DMS53 treated with DMSO at 0.1 percent for 48 hours (cell line): ENCODE data around the gene DCAF6.

Source experiments
- DNase-seq: peaks from one replicate; lab custom pipeline; 2025; ENCODE audit not compliant: unreplicated experiment; lab: John Stamatoyannopoulos, UW

DCAF6 gene

DNA sequence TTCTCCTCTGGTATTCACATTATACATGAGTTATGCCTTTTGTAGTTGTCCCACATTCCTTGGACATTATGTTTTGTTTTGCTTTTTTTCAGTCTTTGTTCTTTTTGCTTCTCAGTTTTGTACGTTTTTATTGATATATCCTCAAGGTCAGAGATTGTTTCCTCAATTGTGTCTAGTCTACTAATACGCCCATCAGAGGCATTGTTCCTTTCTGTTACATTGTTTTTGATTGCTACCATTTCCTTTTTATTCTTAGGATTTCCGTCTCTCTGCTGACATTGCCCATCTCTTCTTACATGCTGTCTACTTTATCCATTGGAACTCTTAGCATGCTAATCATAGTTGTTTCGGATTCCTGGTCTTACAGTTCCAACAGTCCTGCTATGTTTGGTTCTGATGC is 28.2 kb downstream of the DCAF6 start:
- no peak for DNase-seq

DNA sequence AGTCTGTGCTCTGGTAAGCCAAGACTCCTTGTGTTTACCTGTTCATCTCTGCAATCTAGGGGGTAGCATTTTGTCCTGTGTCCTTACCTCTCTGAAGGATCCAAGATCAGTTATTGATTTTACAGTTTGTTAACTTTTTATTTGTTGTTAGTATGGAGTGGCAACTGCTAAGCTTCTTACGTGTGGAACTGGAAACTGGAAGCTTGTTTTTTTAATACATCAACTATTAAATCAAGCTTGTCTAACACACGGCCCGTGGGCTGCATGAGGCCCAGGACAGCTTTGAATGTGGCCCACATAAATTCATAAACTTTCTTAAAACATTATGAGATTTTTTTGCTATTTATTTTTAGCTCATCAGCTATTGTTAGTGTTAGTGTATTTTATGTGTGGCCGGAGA is 29.6 kb downstream of the DCAF6 start:
- no peak for DNase-seq

DNA sequence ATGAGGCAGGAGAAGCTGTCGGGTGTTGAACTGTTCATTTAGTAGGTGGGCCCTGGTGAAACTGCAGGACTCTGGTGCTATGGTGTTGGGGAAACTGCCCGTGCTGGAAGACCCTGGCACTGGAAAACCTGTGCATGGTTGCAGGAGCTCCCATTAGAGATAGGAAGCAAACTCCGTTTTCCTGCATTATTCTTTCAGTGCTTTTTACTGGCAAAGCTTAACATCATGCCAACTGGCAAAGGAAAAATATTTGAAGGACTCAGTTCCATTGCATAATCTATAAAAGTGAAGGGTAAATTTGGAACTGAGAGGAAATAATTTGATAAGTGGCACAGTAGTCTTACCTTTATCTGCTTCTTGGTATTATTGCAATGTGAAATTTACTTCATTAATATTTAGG is 32.1 kb downstream of the DCAF6 start:
- DNase-seq: no peak

DNA sequence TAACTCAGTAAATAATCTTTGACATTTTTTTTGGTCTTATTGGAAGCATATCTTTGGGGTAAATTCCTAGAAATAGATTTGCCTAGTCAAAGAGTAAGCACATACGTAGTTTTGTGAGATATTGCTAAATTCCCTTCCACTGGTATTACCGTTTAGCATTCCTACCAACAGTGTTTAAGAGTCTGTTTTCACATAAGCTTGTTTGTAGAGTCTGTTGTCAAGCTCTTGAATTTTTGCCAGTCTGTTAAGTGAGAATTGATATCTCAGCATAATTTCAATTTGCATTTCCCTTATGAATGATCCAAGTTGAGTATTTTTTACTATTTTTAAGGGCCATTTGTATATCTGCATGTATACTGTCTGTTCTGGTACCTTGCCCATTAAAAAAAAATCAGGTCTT is 37.3 kb downstream of the DCAF6 start:
- no peak for DNase-seq

DNA sequence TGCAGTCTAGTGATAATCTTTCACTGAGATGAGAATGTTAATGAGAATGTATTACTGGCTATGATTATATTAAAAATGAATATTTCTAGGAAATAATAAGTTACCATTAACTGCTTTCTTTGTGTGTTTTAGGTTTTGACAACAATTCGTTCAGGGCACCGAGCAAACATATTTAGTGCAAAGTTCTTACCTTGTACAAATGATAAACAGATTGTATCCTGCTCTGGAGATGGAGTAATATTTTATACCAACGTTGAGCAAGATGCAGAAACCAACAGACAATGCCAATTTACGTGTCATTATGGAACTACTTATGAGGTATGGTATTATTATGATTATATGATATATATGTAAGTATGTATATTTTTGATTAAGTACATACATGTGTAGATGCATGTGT is 38.2 kb downstream of the DCAF6 start:
- DNase-seq: no peak

DNA sequence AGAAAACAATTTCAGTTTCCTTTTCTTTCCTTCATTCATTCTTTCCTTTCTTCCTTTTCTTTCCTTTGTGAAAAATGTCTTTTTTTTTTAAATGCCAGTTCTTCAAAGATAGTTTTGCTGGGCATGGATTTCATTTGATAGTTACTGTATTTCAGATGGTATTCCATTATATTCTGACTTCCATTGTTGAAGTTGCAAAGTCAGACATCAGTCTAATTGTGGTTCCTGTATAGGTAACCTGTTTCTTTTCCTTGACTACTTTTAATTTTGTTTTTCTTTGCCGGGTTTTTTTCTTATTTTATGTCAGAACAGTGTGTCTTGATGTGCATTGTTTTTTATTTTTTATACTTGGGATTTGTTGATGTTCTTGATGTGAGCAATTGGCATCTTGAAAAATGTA is 40.8 kb downstream of the DCAF6 start:
- DNase-seq: no peak

DNA sequence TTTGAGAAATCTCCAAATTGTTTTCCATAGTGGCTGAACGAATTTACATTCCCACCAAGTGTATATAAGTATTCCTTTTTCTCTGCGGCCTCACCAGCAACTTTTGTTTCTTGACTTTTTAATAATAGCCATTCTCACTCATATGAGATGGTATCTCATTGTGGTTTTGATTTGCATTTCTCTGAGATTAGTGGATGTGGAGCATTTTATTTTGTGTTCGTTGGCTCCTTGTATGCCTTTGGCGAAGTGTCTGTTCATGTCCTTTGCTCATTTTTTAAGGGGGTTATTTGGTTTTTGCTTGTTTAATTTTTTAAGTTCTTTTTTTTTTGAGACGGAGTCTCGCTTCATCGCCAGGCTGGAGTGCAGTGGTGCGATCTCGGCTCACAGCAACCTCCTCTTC is 45.5 kb downstream of the DCAF6 start:
- DNase-seq: no peak

DNA sequence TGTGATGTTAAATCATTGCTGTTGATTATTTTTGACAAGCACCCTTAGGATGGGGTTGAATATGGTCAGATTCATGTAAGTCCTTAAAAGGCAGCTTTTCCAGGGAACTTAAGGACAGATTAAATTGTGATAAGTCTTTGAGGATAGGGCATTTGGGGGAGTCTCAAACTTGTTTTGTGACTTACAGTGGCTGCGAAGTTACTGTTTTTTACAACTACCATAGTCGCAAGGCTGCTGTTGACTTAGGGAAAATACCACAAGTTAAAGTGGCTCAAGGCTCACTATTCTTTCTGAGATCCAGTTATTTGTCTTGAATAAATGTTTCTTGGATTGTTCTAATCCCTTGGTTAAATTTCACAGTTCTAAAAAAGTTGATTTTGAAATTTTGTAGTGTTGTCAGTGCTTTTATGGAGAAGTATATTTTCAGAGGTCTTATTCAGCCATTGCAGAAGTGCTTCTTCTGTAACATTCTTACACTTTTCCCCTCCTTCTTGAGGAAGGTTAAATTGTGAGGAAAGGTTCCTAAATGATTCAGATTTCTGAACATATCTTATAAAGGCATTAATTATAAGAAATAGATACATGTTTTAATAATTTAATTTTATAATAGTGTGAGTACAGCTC is 47.4 kb downstream of the DCAF6 start:
- DNase-seq: no peak

DNA sequence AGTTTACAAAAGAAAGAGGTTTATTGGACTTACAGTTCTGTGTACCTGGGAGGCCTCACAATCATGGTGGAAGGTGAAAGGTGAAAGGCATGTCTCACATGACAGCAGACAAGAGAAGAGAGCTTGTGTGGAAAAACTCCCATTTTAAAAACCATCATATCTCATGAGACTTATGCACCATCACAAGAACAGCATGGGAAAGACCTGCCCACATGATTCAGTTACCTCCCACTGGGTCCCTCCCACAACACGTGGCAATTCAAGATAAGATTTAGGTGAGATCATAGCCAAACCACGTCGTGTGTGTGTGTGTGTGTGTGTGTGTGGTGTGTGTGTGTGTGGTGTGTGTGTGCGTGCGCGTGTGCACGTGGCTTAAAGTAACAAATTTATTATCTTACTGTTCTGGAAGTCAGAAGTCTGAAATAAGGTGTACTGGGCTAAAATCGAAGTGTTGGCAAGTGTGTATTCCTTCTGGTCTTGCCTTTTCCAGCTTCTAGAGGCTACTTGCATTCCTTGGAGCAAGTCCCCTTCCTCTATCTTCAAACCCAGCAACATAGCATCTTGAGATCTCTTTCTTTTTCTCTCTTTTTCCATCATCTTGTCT is 48.5 kb downstream of the DCAF6 start:
- DNase-seq: no peak

DNA sequence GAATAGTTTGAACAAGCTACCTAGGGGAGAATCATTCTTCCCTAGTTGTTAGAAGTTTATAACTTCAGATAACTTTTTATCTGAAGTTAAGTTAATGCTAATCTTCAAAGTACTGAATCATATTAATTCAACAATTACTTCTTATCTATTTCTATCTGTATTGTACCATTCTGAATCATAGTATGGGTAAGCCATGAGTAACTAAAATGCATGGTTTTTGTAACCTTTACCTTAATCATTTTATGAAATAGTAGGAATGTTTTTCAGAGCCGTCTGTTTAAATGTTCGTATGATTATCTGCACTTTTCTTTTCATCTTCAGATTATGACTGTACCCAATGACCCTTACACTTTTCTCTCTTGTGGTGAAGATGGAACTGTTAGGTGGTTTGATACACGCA is 50.7 kb downstream of the DCAF6 start:
- DNase-seq: no peak

DNA sequence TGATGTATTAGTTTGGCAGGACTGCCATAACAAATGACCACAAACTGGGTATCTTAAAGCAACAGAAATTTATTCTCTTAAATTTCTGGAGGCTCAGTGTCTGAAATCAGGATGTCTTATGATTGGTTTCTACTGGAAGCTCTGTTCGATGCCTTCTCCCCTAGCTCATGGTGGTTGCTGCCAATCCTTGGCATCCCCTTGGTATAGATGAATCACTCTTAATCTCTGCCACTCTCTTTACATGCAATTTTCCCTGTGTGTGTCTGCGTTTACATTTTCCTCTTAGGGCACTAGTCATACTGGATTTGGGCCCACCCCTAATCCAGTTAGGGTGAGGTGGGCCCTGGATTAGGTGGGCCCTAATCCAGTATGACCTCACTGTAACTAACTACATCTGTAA is 55.1 kb downstream of the DCAF6 start:
- DNase-seq: no peak

DNA sequence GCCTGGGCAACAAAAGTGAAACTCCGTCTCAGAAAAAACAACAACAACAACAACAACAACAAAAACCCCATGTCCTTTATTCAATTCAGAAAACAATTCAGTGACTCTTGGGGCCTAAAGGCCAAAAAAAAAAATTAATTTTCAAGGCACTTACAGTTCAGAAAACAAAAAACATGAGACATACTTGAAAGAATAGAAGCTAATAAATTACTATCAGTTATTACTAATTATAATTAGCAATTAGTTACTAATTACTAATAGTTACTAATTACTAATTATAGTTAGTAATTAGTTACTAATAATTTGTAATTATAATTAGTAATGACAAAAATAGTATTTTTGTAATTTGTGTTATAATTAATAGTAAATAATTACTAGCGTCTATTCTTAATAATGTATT is 57.2 kb downstream of the DCAF6 start:
- no peak for DNase-seq

DNA sequence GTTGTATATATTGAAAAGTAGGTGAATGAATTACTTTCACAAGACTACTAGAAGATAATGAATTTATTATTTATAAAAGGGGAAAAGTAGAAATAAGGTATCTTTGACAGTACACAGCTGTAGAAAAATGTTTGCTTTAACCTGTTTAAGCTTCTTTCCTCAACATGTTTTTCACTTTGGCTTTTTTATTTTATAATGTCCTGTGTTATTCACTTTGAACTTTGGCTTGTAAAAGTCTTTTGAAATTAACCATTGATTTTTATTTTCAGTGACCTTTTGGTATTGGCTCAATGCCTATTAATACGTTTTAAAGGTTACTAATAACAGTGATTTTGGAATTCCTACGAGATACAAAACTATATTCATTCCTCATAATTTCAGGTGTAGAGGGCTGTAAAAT is 58.1 kb downstream of the DCAF6 start:
- DNase-seq: no peak

DNA sequence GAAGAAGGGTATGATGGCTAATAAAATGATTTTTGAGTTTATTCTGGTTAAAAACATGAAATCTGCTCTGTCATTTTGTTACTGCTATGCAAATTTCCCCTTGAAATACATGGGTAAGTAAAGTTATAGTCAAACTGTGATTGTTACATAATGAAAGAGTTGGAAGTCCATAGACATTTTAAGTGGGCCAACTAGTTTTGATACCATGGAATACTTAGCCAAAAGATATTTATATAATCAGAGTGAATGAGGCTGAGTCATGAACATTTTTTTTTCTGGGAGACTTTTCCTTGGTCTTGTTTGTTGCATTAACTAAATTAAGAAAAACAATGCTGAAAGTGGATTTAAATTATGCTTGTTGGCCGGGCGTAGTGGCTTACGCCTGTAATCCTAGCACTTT is 58.6 kb downstream of the DCAF6 start:
- no peak for DNase-seq

DNA sequence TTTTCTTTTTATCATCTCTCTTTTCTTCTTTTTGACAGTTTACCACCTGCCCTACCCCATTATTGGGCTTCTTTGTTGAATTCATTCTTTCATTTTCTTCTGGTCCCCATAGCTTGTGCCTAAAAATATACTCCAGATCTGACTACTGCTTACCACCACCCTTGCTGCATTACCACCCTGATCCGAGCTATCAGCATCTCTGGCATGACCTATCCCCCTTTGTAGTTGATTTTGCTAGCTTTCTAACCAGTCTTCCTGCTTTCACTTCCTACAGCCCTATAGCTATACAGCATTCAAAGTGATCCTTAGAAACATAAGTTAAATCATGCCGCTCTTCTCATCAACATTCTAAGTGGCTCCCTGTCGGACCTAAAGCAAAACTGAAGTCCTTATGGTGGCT is 59.8 kb downstream of the DCAF6 start:
- no peak for DNase-seq

DNA sequence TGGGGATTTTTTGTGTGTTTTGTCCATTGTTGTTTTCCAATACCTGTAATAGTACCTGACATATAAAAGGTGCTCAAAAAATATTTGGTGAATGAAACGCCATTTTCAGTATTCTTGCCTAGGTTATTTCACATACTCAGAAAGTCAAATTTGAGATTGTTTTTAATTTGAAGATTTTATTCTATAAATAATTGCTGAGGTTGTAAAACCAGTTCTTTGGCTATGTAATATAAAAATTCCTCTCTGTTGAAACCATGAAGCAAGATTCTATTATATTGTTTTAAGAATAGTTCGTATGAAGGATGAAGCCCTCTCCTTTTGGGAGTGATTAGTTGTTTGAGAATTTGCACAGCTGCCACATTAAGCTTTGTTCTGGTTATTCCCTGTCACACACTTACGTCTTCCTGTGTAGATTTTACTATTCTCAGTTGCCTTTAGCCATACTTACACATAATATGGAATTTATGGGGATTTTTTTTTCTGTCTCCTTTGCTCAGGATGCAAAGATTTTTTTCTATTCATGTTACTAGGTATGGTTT is 60.6 kb downstream of the DCAF6 start:
- no peak for DNase-seq

DNA sequence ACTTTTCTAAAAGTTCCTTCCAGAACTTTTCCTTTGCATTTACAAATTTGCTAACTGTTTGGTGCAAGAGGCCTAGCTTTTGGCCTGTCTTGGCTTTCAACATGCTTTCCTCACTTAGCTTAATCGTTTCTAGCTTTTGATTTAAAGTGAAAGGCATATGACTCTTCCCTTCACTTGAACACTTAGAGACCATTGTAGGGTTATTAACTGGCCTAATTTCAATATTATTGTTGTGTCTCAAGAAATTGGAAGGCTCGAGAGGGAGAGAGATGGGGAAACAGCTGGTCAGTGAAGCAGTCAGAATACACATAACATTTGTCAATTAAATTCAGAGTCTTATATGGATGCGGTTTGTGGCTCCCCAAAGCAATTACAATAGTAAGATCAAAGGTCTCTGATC is 63.4 kb downstream of the DCAF6 start:
- DNase-seq: no peak

DNA sequence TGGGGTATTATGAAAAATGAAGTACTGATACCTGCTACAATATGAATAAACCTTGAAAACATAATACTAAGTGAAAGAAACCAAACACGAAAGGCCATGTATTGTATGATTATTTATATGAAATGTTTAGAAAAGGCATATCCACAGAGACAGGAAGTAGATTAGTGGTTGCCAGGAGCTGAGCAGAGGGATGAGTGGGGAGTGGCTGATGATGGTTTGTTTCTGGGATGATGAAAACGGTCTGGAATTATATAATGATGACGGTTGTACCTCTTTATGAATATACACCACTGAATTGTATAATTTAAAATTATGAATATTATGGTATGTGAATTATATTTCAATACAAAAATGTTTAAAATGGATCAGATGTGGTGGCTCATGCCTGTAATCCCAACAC is 64.2 kb downstream of the DCAF6 start:
- no peak for DNase-seq

DNA sequence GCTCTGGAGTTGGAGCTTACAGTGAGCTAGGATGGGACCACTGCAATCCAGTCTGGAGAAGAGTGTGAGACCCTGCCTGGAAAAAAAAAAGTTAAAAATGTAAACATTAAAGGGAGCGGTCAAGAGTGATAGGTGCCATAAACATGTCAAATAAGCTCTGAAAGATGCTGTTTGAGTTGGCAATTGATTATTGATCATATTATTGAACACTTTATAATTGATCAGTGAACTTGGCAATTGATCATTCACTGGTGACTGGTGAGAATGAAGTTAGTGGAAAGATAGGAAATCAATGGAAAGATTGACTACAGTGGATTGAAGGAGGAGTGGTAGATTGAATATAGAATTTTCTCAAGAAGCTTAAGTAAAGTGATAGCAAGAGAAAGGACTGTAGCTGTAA is 64.7 kb downstream of the DCAF6 start:
- DNase-seq: no peak

DNA sequence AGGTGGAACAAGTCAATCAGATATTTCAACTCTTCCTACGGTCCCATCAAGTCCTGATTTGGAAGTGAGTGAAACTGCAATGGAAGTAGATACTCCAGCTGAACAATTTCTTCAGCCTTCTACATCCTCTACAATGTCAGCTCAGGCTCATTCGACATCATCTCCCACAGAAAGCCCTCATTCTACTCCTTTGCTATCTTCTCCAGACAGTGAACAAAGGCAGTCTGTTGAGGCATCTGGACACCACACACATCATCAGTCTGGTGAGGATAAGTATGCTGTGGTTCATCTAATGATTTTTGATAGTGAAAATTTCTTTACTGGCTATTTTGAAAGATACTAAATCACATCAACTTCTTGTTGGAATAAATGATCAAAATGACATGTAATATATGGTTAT is 68.0 kb downstream of the DCAF6 start:
- DNase-seq: no peak

DNA sequence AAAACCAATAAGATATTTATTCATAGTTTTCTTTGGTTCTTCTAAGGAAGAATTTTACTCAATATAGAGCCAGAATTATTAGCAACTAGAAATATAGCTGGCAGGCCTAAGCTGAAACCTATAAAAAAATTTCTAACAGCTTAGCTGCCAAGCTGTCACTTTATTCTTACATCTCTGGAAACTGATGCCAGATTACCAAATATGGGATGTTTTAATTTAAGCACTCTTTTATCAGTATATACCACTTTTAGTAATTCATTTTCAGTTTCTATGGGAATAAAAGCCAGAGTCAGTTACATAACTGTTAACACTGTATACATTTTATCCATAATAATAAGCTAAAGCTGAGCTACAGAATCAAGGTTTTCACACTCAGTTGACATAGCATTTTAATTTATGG is 69.0 kb downstream of the DCAF6 start:
- no peak for DNase-seq

DNA sequence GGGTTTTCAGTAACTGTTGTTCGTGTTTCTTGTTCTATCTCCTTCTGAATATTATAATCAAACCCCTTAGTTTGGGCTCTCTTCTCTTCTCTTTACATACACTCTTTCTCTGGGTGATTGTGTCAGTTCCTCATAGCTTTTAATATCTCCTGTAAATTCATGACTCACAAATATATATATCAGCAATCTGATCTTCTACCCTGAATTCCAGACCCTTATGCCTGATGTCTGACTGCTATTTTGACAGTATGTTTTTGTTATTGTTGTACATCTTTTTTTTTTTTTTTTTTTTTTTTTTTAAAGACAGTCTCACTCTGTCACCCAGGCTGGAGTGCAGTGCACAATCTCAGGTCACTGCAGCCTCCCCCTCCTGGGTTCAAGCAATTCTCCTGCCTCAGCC is 71.2 kb downstream of the DCAF6 start:
- DNase-seq: no peak

DNA sequence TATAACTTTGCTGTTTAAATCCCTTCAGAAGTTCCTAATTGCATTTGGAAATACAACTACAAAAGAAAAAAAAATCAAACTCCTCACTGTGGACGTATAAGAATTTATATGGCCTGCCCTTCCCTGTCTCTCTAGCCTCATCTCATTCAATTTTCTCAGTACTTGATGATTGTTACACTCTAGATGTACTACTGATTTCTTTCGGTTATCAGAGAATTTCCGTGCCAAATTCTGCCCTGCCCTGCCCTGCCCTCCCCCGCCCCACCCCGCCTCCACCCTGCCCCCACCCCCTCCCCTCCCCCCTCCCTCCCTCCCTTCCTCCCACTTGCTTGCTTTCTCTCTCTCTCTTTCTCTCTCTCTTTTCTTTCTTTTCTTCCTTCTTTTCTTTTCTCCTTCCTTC is 72.1 kb downstream of the DCAF6 start:
- no peak for DNase-seq
